A673 (cell line): ENCODE data around the gene PCTP. TPM values are rescaled to one million over a fixed set of nuclear protein-coding genes. Genes with fewer than 3 reads are reported as not detected.
A peak's percentile ranks its signal among the peaks of the same experiment; 100 is the strongest.

Experiments
- BruUV-seq: library from RNA; stranded (reverse); fragments of 400-500 nt; replicated peaks from 2 replicates; lab custom pipeline; 2021; lab: Mats Ljungman, UMichigan
- CTCF ChIA-PET: fragments of 300-600 bp; sonication (Branson Sonifier 250); formaldehyde crosslinking; loops from one replicate; lab custom pipeline; 2022; ENCODE audit warnings: antibody characterized with exemption; lab: Charles Lee
- POLR2A ChIA-PET: fragments of 300-600 bp; sonication (Branson Sonifier 250); formaldehyde crosslinking; loops from one replicate; lab custom pipeline; 2022; ENCODE audit warnings: antibody characterized with exemption; ENCODE audit not compliant: low non-redundant PET; lab: Charles Lee
- DNase-seq: peaks from one replicate; pipeline ENCODE4 v3.0.0-alpha.2; 2015; ENCODE audit warnings: low spot score
- H3K27ac ChIP-seq: fragments of 200-600 bp; sonication (generic); 2 replicates; pipeline ENCODE4 v1.5.1; 2016; ENCODE audit warnings: mixed run types, low read depth, mild to moderate bottlenecking, mixed read lengths, antibody characterized with exemption, low read length; ENCODE audit not compliant: poor library complexity, severe bottlenecking
- H3K27me3 ChIP-seq: fragments of 200-600 bp; sonication (generic); replicated peaks from 2 replicates; pipeline ENCODE4 v1.6.1; 2017; ENCODE audit warnings: mixed run types, low read depth, mild to moderate bottlenecking, mixed read lengths, antibody characterized with exemption, low read length; ENCODE audit not compliant: insufficient read depth, poor library complexity
- H3K36me3 ChIP-seq: fragments of 200-600 bp; sonication (generic); 2 replicates; pipeline ENCODE4 v1.6.1; 2016; ENCODE audit warnings: mixed run types, mild to moderate bottlenecking, mixed read lengths, antibody characterized with exemption, low read length; ENCODE audit not compliant: insufficient read depth, poor library complexity, severe bottlenecking
- H3K4me1 ChIP-seq: fragments of 200-600 bp; sonication (generic); 2 replicates; pipeline ENCODE4 v1.6.1; 2017; ENCODE audit warnings: mixed run types, mild to moderate bottlenecking, mixed read lengths, antibody characterized with exemption, low read length; ENCODE audit not compliant: insufficient read depth, poor library complexity, severe bottlenecking
- H3K4me3 ChIP-seq: fragments of 200-600 bp; sonication (generic); 2 replicates; pipeline ENCODE4 v1.5.1; 2016; ENCODE audit warnings: low read depth, mixed run types, mild to moderate bottlenecking, mixed read lengths, low read length; ENCODE audit not compliant: poor library complexity, severe bottlenecking
- H3K9me3 ChIP-seq: fragments of 200-600 bp; sonication (generic); 2 replicates; pipeline ENCODE4 v1.6.1; 2016; ENCODE audit warnings: mixed run types, low read depth, mild to moderate bottlenecking, mixed read lengths, antibody characterized with exemption, low read length; ENCODE audit not compliant: poor library complexity, severe bottlenecking
- CTCF ChIP-seq: fragments of 300-800, 200-600 bp; sonication (generic); conservative IDR thresholded peaks from 2 replicates; pipeline ENCODE4 v1.5.1; 2017; ENCODE audit warnings: low read depth, mild to moderate bottlenecking, antibody characterized with exemption, low read length, moderate library complexity, mixed read lengths
- EZH2 ChIP-seq: fragments of 200-600 bp; sonication (generic); IDR thresholded peaks from 2 replicates; pipeline ENCODE4 v1.6.1; 2017; ENCODE audit warnings: borderline replicate concordance, low read depth, mild to moderate bottlenecking, mixed read lengths, antibody characterized with exemption, low read length; ENCODE audit not compliant: poor library complexity, severe bottlenecking
- intact Hi-C: fragments of 100-400 bp; cut with micrococcal nuclease; formaldehyde crosslinking; loops from one replicate; pipeline ENCODE4 v1.10.0; 2022; ENCODE audit not compliant: unreplicated experiment
- total RNA-seq: library from RNA; stranded (reverse); gene quantifications from 2 replicates; pipeline ENCODE4 v1.2.3, GENCODE V29; 2021

Gene PCTP
- total RNA-seq, 1 experiment from 2014 or later = 6.4 TPM

- POLR2A ChIA-PET = no interaction called here
- TF ChIP-seq CTCF = no peak
- no peak for DNase-seq
- no peaks in the 10 kb centered on the region for H3K4me1 ChIP-seq
- no peaks in the 10 kb centered on the region for H3K9me3 ChIP-seq
- intact Hi-C loops = no loop called here
- no peaks in the 10 kb centered on the region for H3K36me3 ChIP-seq
- H3K27me3 ChIP-seq = no peaks in the 10 kb centered on the region
- H3K4me3 ChIP-seq = no peak overlapping the region
- H3K27ac ChIP-seq = no peak overlapping the region
- CTCF ChIA-PET = no interaction called here
- no TSS peak for BruUV-seq
Measured at GRCh38 chr17:55749985-55750384, 866 bp upstream of the PCTP start.

GRCh38 chr17:55751720-55752250 lies 934 bp downstream of the PCTP start:
- no peak for DNase-seq
- Histone ChIP-seq H3K4me3 (peak overlapping the region; percentile 83), H3K9me3 (no peaks in the 10 kb centered on the region), H3K27me3 (no peaks in the 10 kb centered on the region), H3K27ac (no peak overlapping the region), H3K4me1 (no peaks in the 10 kb centered on the region), H3K36me3 (no peaks in the 10 kb centered on the region)
- TF ChIP-seq CTCF (no peak), EZH2 (no peak)
- intact Hi-C loops = no loop called here
- ChIA-PET POLR2A (no interaction called here), CTCF (interaction anchor here (1.2 kb wide), 1 partner anchor 16 kb away, joined by 3 read pairs; no protein-coding TSS in a partner anchor)
- BruUV-seq = TSS peak; percentile 49

GRCh38 chr17:55756689-55757088 lies 5.8 kb downstream of the PCTP start:
- ChIA-PET CTCF (no interaction called here), POLR2A (no interaction called here)
- intact Hi-C loops = no loop called here
- H3K4me1 ChIP-seq = peaks cover 33% of the 10 kb centered on the region
- TF ChIP-seq CTCF (no peak), EZH2 (no peak)
- no peaks in the 10 kb centered on the region for H3K9me3 ChIP-seq
- no peaks in the 10 kb centered on the region for H3K36me3 ChIP-seq
- DNase-seq = no peak
- H3K27me3 ChIP-seq = no peaks in the 10 kb centered on the region
- no peak overlapping the region for H3K4me3 ChIP-seq
- no TSS peak for BruUV-seq
- no peak overlapping the region for H3K27ac ChIP-seq
